HG03108 (cell line): ENCODE results near the gene CHST5.
"Not testable (repeated sequence)": the region's sequence is repeated elsewhere in the genome, so short reads cannot be mapped to it uniquely, and the experiment has no call there.

Experiments
- ATAC-seq: cut with Tn5 transposase; IDR thresholded peaks from one replicate; pipeline ENCODE4 v1.9.1; 2021; ENCODE audit warnings: moderate library complexity; ENCODE audit not compliant: unreplicated experiment

The CHST5 gene

DNA sequence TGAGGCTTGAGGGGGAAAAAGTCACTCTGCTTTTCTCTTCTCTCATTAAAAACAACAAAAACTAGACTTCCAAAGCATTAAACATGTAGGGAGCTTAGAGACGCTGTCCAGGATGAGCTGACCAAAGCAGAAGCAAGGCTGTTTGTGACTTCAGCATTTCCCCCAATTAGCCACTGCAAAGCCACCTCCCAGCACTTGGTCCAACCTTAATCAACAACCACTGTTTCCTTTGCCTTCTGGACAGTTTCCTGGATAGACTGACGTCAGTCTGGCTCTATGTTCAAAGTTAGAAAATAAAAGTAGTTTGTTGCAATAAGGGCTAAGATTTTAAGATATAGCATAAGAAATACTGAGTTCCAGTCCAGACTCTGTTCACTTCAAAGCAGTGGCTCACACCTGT, 17.0 kb upstream of the CHST5 start:
- ATAC-seq, result no peak

DNA sequence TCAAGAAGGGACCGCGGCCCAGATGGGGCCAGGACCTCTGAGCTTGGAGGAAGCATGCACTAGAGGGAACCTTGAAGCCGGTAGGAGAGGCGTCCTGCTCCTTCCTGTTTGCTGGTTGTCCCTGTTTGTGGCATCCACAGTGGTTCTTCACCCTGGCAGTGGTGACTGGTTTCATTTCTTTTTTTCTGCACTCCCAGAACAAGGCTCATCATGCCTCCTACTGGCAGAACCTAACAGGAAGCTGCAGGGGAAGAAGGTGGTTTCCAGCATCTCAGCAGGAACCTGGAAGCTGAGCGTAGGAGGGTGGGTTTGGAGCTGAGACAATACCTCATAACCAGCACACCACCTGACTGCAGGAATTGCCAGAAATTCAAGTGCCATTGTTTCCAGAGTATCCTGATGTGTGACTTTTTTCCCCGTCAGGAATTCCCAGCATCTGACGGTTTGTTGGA, 14.3 kb upstream of the CHST5 start:
- peak; percentile 83 for ATAC-seq

GRCh38 chr16:75548456-75548855, 12.5 kb upstream of the CHST5 start:
- not testable (repeated sequence) for ATAC-seq

DNA sequence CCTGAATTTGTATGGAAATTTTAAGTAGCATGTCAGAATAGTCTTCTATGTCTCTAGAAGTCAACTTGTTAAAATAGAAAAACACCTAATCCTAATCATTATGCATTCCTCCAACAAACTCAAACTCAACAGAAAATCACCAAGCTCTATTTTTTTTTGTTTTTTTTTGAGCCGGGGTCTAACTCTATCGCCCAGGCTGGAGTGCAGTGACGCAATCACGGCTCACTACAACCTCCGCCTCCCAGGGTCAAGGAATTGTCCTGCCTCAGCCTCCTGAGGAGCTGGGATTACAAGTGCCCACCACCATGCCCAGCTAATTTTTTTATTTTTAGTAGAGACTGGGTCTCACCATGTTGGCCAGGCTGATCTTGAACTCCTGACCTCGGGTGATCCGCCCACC, 10.4 kb upstream of the CHST5 start:
- ATAC-seq, result no peak

- not testable (repeated sequence) for ATAC-seq
These were observed 10.0 kb upstream of the CHST5 start for GRCh38 chr16:75545879-75546278.

DNA sequence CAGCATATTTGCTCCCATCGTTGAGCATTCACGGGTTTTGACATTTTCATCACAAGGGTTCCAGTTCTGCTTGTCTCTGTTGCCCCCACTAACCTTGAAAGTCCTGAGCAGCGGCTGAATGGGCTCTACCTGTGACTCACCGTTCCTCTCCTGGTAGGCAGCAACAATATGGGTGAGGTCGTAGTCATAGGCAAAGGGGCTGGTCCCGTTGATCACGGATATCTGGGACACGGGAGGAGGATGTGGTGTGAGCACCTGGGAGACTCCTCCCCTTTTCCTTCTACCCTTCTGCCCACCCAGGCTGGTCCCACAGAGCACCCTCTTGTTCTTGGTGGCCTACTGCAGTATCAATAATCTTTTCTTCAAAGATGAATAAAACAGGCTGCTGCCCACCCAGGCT, 6.6 kb upstream of the CHST5 start:
- not testable (repeated sequence) for ATAC-seq

GRCh38 chr16:75541236-75541635, 5.3 kb upstream of the CHST5 start:
- no peak for ATAC-seq

- not testable (repeated sequence) for ATAC-seq
These were observed 3.1 kb upstream of the CHST5 start for GRCh38 chr16:75538882-75539565.

- ATAC-seq, result no peak
These were observed 1.9 kb upstream of the CHST5 start for GRCh38 chr16:75537776-75538175.

DNA sequence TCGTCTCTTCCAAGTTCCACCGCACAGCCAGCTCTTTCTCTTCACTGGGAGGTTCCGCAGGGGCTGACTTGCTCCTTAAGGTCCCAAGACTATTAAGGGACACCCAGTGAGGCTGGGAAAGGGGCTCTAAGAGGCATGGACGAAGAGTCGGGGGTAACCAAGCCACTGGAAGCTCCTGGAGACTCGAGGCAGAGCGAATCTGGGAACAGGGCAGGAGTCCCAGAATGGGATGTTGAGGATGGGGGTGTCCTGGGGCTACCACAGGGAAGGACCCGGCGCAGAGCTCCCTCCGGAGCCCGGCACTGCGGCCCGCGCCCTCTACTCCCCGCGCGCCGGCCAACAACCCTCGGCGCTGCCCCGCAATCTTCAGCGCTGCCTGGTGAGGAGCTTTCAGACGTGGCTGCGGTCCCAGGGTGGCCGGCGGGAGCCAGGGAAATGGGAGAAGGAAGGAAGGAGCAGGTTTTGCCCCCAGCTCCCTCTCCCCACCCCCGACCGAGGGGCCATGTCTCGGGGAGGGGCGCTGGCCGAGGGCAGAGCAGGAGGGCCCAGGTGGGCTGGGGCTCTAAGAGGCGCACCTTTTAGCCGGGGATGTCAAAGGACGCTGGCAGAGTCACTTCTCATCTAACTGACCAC, 581 bp downstream of the CHST5 start:
- no peak for ATAC-seq

- ATAC-seq, result no peak
These were observed 1.2 kb downstream of the CHST5 start for GRCh38 chr16:75534560-75535205.

- ATAC-seq, result no peak
These were observed 3.1 kb downstream of the CHST5 start for GRCh38 chr16:75532791-75533190.

DNA sequence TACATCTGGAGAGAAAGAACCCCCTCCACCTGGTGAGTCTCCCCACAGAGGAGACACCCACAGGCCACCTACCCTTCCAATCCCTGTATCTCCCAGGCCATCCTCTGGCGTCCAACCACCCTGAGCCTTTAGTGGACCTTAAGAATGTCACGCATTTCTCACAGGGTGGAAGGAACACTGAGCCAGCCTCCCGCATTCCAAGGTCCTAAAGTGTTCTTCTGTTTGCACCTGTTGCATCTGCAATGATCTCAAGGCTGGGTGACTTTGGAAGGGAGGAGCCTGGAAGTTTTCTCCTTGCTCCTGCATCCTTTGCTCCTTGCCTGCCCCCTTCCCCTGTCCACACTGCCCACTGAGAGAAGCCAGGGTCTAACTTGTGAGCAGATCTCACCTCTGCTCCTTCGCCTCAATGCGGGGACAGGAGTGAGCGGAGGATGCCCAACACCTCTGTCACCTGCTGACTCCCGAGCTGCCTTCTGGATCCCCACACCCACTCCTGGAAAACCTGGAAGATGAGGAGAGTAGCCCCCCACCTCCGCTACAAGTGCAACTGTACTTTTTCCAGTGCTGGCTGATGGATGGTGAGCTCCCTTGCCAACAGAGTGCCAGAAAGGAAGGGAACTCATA, 3.7 kb downstream of the CHST5 start:
- no peak for ATAC-seq

- no peak for ATAC-seq
These were observed 5.9 kb downstream of the CHST5 start for GRCh38 chr16:75529959-75530358.

DNA sequence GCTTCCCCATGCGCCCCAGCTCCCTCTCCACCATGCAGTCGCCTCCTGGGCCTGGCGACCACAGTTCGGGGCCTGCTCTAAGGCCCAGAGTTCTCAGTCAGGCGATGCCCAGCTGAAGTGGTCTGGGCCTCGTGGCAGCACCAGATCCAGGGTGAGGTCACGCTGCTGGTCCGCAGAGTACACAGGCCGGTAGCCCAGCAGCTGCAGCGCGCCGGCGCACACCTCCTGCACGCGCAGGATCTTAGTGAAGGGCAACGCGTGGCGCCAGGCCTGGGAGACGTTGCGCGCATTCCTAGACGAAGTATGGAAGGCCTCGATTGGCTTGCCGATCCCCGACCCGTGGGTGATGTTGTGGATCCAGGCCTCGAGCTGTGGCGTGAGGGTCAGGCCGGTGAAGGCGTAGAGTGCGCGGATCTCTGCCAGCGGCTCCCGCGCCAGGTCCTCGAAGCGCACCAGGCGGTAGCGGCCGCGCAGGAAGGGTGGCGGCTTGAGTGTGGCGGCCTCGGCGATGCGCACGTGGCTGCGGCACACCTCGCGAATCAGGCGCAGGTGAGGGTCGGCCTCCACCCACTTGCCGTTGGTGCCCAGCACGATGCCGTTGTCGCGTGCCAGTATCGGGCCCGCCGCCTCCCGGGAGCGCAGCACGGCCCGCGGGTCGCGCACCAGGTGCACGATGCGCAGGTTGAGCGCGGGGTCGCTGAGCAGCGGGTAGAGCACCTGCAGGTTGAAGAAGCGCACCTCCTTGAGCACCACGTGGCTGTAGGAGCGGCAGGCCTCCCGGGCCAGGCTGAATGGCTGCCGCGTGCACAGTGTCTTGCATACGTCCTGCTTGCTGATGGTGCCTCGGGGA, 6.6 kb downstream of the CHST5 start:
- no peak for ATAC-seq

GRCh38 chr16:75527825-75528299, 8.0 kb downstream of the CHST5 start:
- no peak for ATAC-seq

GRCh38 chr16:75526032-75526790, 9.7 kb downstream of the CHST5 start:
- ATAC-seq, result no peak

GRCh38 chr16:75519175-75519574, 16.7 kb downstream of the CHST5 start:
- ATAC-seq, result no peak

DNA sequence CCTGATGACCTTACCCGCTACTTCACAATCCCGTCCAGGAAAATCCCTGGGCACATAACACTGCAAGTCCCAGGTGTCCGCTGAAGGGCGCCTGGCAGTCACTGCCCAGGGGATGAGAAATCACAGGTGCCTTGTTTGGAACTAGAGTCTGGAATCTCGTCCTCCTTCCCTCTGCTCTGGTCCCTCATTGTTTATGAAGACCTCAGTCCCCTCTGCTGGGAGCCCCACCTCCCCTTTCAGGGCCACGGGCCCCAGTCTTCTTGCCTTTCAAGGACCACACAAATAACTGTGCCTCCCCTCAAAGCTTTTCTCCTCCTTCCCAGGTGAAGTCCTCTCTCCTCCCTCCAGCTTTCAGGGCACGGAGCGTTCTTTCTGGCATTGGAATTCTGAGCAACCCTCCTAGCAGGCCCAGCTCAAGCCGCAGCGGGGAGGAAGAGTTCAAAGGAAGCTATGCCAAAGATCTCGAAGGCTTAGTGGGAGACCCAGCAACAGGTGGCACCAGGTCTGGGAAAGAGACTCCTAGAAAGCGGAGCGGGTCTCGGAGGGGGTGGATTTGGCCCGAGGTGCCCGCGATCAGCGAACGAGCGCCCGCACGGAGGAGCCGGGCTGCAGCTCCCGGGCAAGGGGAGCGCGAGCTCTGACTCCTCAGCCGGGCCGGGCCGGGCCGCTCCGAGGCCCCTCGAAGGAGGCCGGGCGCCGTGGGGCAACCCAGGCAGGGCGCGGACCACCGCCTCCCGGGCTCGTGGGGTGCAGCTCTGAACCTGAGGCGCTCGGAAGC, 19.5 kb downstream of the CHST5 start:
- peak; percentile 17 for ATAC-seq
